Esophagus muscularis mucosa (tissue), 4 donors: ENCODE measurements around the gene FAM222B. TPM values are rescaled to one million over a fixed set of nuclear protein-coding genes. Genes with fewer than 3 reads are reported as not detected.

Experiments
- DNase-seq: peaks from one replicate; pipeline ENCODE4 v3.0.0-alpha.2; 2017; ENCODE audit errors: extremely low spot score
- H3K27ac ChIP-seq, 4 donors: fragments of 200-600 bp; sonication (generic); replicated peaks in 1 of 4; 1 replicate in 3 of 4; 2 replicates in 1 of 4; pipeline ENCODE4 v1.5.1; 2016 to 2019; ENCODE audit warnings: mild to moderate bottlenecking in 1 of 4
- H3K27me3 ChIP-seq, 4 donors: fragments of 200-600 bp; sonication (generic); one replicate each; pipeline versions ENCODE4 v1.5.1 to v1.6.0; 2016 to 2019
- H3K36me3 ChIP-seq, 4 donors: fragments of 200-600 bp; sonication (generic); one replicate each; pipeline ENCODE4 v1.5.1; 2016 to 2019
- H3K4me1 ChIP-seq, 4 donors: fragments of 200-600 bp; sonication (generic); one replicate each; pipeline ENCODE4 v1.5.1; 2016 to 2019
- H3K4me3 ChIP-seq, 4 donors: fragments of 200-600 bp; sonication (generic); 1 replicate in 2 of 4; 2 replicates in 2 of 4; pipeline ENCODE4 v1.5.1; 2016 to 2019; ENCODE audit warnings: mild to moderate bottlenecking in 4 of 4, moderate library complexity in 1 of 4
- H3K9me3 ChIP-seq, 4 donors: fragments of 200-600 bp; sonication (generic); 1 replicate in 3 of 4; 2 replicates in 1 of 4; pipeline ENCODE4 v1.5.1; 2016 to 2019
- CTCF ChIP-seq, 3 experiments: fragments of 200-600 bp in 2 of 3; fragments of 450-650 bp in 1 of 3; sonication (generic) in 2 of 3; IDR thresholded peaks; one replicate each; pipeline ENCODE4 v1.5.1; 2017 to 2019; ENCODE audit warnings: antibody characterized with exemption in 3 of 3, mild to moderate bottlenecking in 2 of 3, moderate library complexity in 1 of 3
- EP300 ChIP-seq: sonication (generic); formaldehyde crosslinking; IDR thresholded peaks from one replicate; pipeline ENCODE4 v1.6.1; 2017; ENCODE audit warnings: antibody characterized with exemption
- POLR2A ChIP-seq: fragments of 450-650 bp; IDR thresholded peaks from one replicate; pipeline ENCODE4 v1.6.1; 2017; ENCODE audit warnings: antibody characterized with exemption, moderate library complexity, mild to moderate bottlenecking, low read depth
- POLR2AphosphoS5 ChIP-seq, 2 donors: sonication (generic); formaldehyde crosslinking; IDR thresholded peaks; one replicate each; pipeline ENCODE4 v1.6.1; 2017; ENCODE audit warnings: antibody characterized with exemption in 2 of 2
- WGBS: methylation state at CpG from one replicate; pipeline ENCODE4 v1.1.5; 2018; 5-methylcytosine and 5-hydroxymethylcytosine counted together
- intact Hi-C: fragments of 100-400 bp; cut with DNase I; formaldehyde crosslinking; loops from one replicate; pipeline ENCODE4 v1.15.1; 2023
- total RNA-seq, 4 donors: library from RNA; depleted of rRNA; stranded (reverse); fragments of >200 nt; gene quantifications; one replicate each; pipeline versions ENCODE4 v1.1.0 to v1.2.1, GENCODE V29; 2016

The FAM222B gene
- total RNA-seq, 4 donors from 2014 or later = 15.9 to 48.1 (median 30.3) TPM

GRCh38 chr17:28862561-28862960, 20.0 kb upstream of the FAM222B start:
- intact Hi-C loops = no loop called here
- Histone ChIP-seq H3K27ac (no peak overlapping the region), H3K36me3 (peaks cover 20 to 52% (median 41%) of the 10 kb centered on the region in 4 donors), H3K4me1 (no peaks in the 10 kb centered on the region), H3K27me3 (no peaks in the 10 kb centered on the region), H3K4me3 (no peak overlapping the region), H3K9me3 (no peaks in the 10 kb centered on the region)
- 100% methylated on average over 1 of the region's 3 CpGs for WGBS
- DNase-seq = no peak
- TF ChIP-seq POLR2A = no peak
- TF ChIP-seq POLR2AphosphoS5 (IDR thresholded peaks at IDR 0.05) = no peak
- TF ChIP-seq EP300 = no peak
- TF ChIP-seq CTCF (IDR thresholded peaks at IDR 0.05) = no peak

GRCh38 chr17:28861393-28862203, 19.0 kb upstream of the FAM222B start:
- DNase-seq = no peak
- intact Hi-C loops = no loop called here
- TF ChIP-seq CTCF (IDR thresholded peaks at IDR 0.05) = no peak
- TF ChIP-seq POLR2AphosphoS5 (IDR thresholded peaks at IDR 0.05) = no peak
- no peak for TF ChIP-seq EP300
- Histone ChIP-seq H3K9me3 (no peaks in the 10 kb centered on the region), H3K4me1 (no peaks in the 10 kb centered on the region), H3K36me3 (peaks cover 20 to 62% (median 48%) of the 10 kb centered on the region in 4 donors), H3K4me3 (no peak overlapping the region), H3K27me3 (no peaks in the 10 kb centered on the region), H3K27ac (no peak overlapping the region)
- 61% methylated on average over 8 of the region's 8 CpGs for WGBS

GRCh38 chr17:28860363-28860808, 17.8 kb upstream of the FAM222B start:
- no peak overlapping the region for H3K27ac ChIP-seq
- no peaks in the 10 kb centered on the region for H3K9me3 ChIP-seq
- H3K4me3 ChIP-seq = no peak overlapping the region
- no peaks in the 10 kb centered on the region for H3K27me3 ChIP-seq
- TF ChIP-seq CTCF (IDR thresholded peaks at IDR 0.05) = no peak
- no peak for TF ChIP-seq POLR2A
- TF ChIP-seq EP300 = no peak
- no peak for TF ChIP-seq POLR2AphosphoS5 (IDR thresholded peaks at IDR 0.05)
- DNase-seq = no peak
- peaks cover 5 to 9% (median 6%) of the 10 kb centered on the region in 4 donors for H3K4me1 ChIP-seq
- intact Hi-C loops = no loop called here
- WGBS = 93% methylated on average over 4 of the region's 4 CpGs
- H3K36me3 ChIP-seq = peaks cover 20 to 68% (median 54%) of the 10 kb centered on the region in 4 donors

- H3K27me3 ChIP-seq = no peaks in the 10 kb centered on the region
- intact Hi-C loops = loop anchor here (5.0 kb wide), 1 partner anchor 97 kb away; no protein-coding TSS in a partner anchor
- 50% methylated on average over 2 of the region's 2 CpGs for WGBS
These were observed 16.3 kb upstream of the FAM222B start for GRCh38 chr17:28858801-28859355.

More at GRCh38 chr17:28858801-28859355, 16.3 kb upstream of the FAM222B start:
- Histone ChIP-seq H3K36me3 (peaks cover 20 to 67% (median 54%) of the 10 kb centered on the region in 4 donors), H3K4me3 (no peak overlapping the region), H3K9me3 (no peaks in the 10 kb centered on the region), H3K27ac (no peak overlapping the region), H3K4me1 (peaks cover 11 to 18% (median 15%) of the 10 kb centered on the region in 4 donors)
- TF ChIP-seq CTCF (IDR thresholded peaks at IDR 0.05) (no peak), POLR2AphosphoS5 (IDR thresholded peaks at IDR 0.05) (no peak), EP300 (no peak), POLR2A (no peak)
- DNase-seq = no peak
